ENCODE measurements around the gene PCDHA8.

GRCh38 chr5:140835622-140836510 is 5.1 kb upstream of the PCDHA8 start:
- TF ChIP-seq CTCF (IDR thresholded peaks at IDR 0.05) (no peak), POLR2A (IDR thresholded peaks at IDR 0.05) (no peak), EP300 (IDR thresholded peaks at IDR 0.05; ENCODE audit: low read depth) (no peak), POLR2AphosphoS5 (IDR thresholded peaks at IDR 0.05) (no peak)

Data from transverse colon (tissue), 4 donors.